Inflammatory macrophage treated with lipopolysaccharide for 4 hours (primary cell): Measurements from ENCODE around the gene GDF2.

ENCODE experiments used
- DNase-seq: peaks from one replicate; pipeline ENCODE4 v3.0.0-alpha.2; 2020

Gene GDF2

GRCh38 chr10:47356708-47357107 lies 34.5 kb downstream of the GDF2 start:
- DNase-seq, result no peak

- no peak for DNase-seq
These were observed 34.9 kb downstream of the GDF2 start for GRCh38 chr10:47357131-47357582.

GRCh38 chr10:47357911-47358310 lies 35.7 kb downstream of the GDF2 start:
- DNase-seq, result no peak

GRCh38 chr10:47358457-47358856 lies 36.2 kb downstream of the GDF2 start:
- no peak for DNase-seq

- DNase-seq, result no peak
These were observed 36.8 kb downstream of the GDF2 start for GRCh38 chr10:47359101-47359500.

- no peak for DNase-seq
These were observed 37.6 kb downstream of the GDF2 start for GRCh38 chr10:47359626-47360418.

GRCh38 chr10:47360419-47361040 lies 38.3 kb downstream of the GDF2 start:
- no peak for DNase-seq

- DNase-seq, result peak; percentile 30
These were observed 39.0 kb downstream of the GDF2 start for GRCh38 chr10:47361293-47361692.

- DNase-seq, result no peak
These were observed 39.9 kb downstream of the GDF2 start for GRCh38 chr10:47362199-47362598.

- DNase-seq, result no peak
These were observed 41.5 kb downstream of the GDF2 start for GRCh38 chr10:47363781-47364180.

- no peak for DNase-seq
These were observed 42.1 kb downstream of the GDF2 start for GRCh38 chr10:47364366-47364765.

GRCh38 chr10:47364911-47365310 lies 42.7 kb downstream of the GDF2 start:
- no peak for DNase-seq

GRCh38 chr10:47365431-47366180 lies 43.4 kb downstream of the GDF2 start:
- DNase-seq, result no peak

- DNase-seq, result no peak
These were observed 44.0 kb downstream of the GDF2 start for GRCh38 chr10:47366181-47366631.

GRCh38 chr10:47366731-47367460 lies 44.6 kb downstream of the GDF2 start:
- no peak for DNase-seq

GRCh38 chr10:47367646-47368045 lies 45.4 kb downstream of the GDF2 start:
- no peak for DNase-seq

GRCh38 chr10:47368431-47369180 lies 46.4 kb downstream of the GDF2 start:
- DNase-seq, result no peak

GRCh38 chr10:47369251-47369894 lies 47.1 kb downstream of the GDF2 start:
- no peak for DNase-seq

- no peak for DNase-seq
These were observed 47.9 kb downstream of the GDF2 start for GRCh38 chr10:47370015-47370767.

GRCh38 chr10:47370878-47371277 lies 48.6 kb downstream of the GDF2 start:
- DNase-seq, result no peak
